SW 1271 (cell line): ENCODE measurements around the gene KIAA0825.

ENCODE experiments used
- DNase-seq, 2 experiments: peaks; one replicate each; lab custom pipeline; 2025; lab: John Stamatoyannopoulos, UW

The KIAA0825 gene

GRCh38 chr5:94309141-94309540 is 309.3 kb downstream of the KIAA0825 start:
- no peak for DNase-seq

DNA sequence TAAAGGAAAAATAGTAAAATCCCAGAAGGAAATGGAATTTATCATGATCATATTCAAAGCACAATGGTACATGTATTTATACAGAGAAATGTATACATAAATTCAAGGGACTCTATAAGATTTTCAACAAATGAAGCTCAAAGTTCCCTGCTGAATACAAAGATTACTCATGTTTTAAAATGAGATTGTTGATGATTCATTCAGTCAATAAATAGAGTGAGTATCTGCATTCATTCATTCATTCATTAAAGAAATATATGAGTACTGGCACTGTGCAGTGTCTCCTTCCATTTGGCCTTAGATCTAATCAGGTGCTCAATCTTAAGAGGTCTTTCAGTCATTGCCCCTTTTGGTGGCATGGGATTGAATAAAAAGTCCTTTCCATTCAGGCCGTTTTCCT is 310.0 kb downstream of the KIAA0825 start:
- DNase-seq, result no peak

DNA sequence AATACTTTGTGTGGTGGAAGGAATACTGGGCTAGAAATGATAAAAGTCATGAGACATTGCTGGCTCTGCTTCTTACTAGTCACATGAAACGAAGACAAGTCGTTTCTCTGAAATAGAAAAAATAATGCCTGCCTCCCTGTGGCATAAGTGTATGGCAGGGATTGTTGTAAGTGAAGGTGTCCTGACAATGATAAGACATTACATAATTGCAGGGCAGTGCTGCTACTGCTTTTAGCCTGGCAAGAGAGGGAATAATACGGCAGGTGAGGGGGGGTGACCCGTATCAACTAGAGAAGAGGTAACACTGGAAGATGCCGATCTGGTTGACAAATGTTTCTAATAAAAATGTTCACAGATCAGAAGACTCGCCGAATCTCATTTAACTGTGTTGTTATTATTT is 314.3 kb downstream of the KIAA0825 start:
- no peak for DNase-seq

DNA sequence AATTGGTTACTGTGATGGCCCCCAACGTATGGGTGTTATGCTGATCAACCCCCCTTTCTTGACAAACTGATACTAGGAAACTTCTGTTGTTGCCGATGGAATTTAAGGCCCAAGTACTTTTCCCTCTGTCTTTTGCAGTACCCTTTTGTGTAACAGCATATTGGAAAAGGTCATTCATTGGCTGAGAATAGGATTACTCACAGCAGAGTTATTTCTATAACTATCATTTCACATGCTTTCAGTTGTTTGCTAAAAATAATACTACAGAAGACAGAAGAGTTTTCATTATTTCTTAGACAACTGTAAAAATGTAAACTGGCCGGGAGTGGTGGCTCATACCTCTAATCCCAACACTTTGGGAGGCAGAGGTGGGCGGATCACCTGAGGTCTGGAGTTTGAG is 329.5 kb downstream of the KIAA0825 start:
- DNase-seq, result no peak

- DNase-seq, result no peak
Measured at GRCh38 chr5:94285984-94286383, 332.4 kb downstream of the KIAA0825 start.

DNA sequence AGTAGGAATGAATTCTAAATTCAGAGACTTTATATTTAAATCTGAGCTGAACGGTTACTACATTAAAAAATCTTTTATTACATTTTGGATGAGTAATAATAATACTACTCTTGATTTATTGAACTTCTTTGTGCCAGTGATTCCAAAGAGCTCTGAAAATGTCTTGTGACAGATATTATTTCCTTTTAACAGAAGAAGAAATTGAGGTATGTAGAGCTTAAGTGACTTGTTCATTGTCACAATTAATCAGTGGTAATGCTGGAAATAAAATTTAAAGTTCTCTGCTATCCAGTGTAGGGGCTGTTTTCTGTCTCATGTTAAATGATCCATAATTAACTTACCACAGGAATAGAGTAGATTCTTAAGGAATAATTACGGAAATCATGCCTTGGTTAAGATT is 335.3 kb downstream of the KIAA0825 start:
- DNase-seq, result no peak

GRCh38 chr5:94281236-94281801 is 337.1 kb downstream of the KIAA0825 start:
- no peak for DNase-seq

GRCh38 chr5:94276751-94277150 is 341.7 kb downstream of the KIAA0825 start:
- DNase-seq, result no peak

GRCh38 chr5:94276048-94276447 is 342.4 kb downstream of the KIAA0825 start:
- no peak for DNase-seq

DNA sequence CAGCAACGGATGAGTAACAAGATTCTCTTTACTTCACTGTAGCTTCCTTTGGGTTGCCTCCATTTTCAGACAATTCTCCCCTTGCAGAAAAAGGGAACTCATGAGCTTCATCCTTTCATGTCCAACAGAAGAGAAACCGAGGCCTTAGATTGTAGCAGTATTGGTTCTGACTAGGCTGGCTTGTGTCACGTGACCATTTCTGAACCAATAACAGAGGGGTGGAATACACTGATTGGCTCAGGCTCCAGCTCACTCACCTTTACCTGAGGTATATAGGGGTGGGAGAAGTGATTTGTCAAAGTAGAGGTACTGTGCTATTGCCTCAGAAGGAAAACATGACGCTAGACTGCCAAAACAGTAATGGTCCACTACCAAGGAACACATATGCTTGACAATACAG is 343.7 kb downstream of the KIAA0825 start:
- no peak for DNase-seq

- DNase-seq, result no peak
Measured at GRCh38 chr5:94268226-94268625, 350.2 kb downstream of the KIAA0825 start.

- DNase-seq, result no peak
Measured at GRCh38 chr5:94267350-94267899, 351.0 kb downstream of the KIAA0825 start.

GRCh38 chr5:94266170-94266569 is 352.2 kb downstream of the KIAA0825 start:
- no peak for DNase-seq

DNA sequence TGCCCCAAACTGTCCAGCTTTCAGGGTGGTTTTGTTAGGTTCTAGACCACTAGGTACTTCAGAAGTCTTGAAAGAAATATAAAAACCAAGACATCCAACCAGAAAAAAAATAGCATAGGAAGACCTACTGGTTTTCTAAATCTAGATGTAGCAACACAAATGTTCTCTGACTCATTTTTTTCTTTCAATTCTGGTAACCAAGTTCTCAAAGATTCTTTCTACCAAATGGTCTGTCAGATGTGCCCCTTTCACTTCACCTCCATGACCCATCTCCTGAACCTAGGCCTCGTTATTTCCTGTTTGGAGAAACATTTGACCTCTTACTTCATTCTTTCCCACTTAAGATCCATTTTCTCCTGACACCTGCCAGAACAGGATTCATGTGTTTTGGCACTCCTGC is 355.3 kb downstream of the KIAA0825 start:
- no peak for DNase-seq

DNA sequence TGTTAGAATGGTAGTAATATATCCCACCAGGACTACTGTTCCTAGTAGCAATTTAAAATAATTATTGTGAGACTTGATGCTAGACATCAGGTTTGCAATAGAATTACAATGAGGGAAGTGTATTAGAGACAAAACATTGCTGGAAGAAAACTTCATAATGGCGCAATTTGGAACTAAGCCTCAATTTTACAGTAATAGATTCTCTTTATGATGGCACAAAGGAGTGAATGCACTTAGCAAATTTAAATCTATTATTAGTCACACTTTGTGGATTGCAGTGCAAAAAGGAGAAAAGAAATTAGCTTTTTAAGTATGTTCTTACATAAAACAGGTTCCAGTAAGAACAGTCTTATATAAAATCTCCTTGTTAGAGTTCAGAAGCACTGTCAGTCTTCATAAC is 358.3 kb downstream of the KIAA0825 start:
- no peak for DNase-seq

GRCh38 chr5:94254214-94254613 is 364.2 kb downstream of the KIAA0825 start:
- no peak for DNase-seq

- no peak for DNase-seq
Measured at GRCh38 chr5:94250985-94251384, 367.4 kb downstream of the KIAA0825 start.

DNA sequence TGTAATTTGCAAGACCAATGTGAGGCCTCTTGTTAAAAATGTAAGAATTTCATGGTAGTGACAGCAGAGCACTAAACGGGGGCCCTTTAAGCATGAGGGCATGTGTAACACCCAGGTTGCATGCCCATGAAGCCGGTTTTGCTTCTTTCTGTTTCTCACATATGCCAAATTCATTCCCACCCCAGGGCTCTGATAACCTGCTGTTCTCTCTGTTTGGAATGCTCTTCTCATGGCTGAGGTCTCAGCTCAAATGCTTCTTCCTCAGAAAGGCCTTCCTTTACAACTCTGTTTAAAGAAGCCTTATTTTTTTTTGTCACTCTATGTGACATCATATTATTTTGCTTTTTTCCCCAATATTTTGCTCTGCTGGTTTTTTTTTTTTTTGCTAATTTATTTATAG is 369.0 kb downstream of the KIAA0825 start:
- DNase-seq, result no peak

DNA sequence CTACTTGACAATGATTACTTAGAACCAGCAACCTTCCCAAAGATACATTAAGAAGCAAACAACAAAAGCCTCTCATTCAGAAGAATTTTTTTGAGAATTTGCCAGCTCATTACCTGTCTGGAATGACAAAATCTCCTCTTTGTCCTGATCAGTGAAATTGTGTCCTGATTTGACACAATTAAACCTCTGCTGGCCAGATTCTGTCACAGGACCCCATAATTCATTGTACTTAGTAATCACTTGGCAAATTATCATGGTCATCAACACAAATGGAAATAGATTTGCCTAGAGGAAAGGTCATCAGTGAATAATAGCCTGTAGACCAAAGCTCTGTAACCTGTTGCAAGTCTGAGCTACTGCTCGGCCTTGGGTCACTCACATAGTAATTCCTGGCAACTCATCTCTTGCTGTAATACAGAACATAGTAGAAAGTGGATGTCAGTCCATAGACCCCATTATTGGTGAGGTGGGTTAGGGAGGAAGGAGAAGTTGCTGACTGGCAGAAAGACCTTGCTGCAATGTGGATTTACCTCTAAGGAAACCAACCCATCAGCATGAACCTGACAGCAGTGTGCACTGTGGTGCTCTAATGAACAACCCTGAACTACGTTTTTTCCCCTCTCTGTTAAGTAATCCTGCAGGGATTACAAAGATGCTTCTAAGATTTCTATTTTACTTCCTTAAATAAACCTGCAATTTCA is 370.1 kb downstream of the KIAA0825 start:
- DNase-seq, result no peak

DNA sequence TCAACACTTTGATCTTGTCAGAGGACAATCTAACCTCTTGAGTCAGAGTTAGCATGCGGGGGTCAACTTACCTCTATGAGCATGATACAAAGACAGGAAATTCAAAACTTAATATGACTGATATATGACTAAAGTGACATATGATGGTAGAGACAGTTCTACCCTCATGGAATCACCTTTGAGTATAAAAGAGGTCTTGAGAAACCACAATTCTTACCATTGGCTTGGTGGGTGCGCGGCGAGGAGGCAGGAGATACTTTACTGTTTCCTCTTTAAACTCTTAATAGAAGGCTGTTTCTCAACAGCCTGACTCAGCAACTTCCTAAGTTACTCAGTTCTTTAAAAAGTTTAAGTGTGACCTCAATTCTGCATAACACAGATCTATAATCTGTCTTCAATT is 372.8 kb downstream of the KIAA0825 start:
- no peak for DNase-seq

DNA sequence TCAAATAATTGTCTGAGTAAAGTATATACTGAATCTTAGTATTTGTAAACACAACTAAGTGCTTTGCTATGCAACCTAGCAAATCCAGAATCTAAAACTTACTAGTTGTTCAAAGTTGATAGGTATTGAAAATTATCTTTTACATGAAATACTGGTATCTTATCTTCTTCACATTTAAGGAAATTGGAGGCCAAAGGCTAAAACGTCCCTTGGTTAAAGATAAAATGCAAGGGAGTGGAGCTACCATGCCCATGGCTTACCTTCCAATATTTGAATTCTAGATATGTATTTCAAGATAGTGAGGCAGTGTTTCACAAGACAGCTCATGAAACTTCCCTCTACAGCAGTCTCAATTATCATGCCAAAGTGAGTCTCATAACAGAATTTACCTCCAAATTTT is 373.5 kb downstream of the KIAA0825 start:
- DNase-seq, result no peak

DNA sequence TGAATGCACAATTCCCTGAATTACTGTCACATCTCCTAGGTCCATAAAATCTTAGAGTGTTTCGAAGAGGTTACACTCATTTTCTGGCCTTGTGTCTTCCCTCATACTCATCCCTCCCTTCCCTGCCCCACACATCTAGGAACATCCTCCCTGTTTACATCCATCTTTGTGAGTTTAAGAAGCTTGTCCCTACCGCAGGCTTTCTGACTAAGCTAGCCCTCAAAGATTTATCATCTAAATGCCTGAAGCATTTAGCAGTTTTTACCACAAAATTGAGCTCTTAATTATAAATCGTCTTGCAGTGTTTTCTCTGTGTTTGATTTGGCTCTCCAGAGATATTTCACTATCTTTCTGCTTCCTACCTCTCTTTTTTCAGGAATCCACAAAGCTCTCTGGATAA is 374.8 kb downstream of the KIAA0825 start:
- DNase-seq, result no peak

DNA sequence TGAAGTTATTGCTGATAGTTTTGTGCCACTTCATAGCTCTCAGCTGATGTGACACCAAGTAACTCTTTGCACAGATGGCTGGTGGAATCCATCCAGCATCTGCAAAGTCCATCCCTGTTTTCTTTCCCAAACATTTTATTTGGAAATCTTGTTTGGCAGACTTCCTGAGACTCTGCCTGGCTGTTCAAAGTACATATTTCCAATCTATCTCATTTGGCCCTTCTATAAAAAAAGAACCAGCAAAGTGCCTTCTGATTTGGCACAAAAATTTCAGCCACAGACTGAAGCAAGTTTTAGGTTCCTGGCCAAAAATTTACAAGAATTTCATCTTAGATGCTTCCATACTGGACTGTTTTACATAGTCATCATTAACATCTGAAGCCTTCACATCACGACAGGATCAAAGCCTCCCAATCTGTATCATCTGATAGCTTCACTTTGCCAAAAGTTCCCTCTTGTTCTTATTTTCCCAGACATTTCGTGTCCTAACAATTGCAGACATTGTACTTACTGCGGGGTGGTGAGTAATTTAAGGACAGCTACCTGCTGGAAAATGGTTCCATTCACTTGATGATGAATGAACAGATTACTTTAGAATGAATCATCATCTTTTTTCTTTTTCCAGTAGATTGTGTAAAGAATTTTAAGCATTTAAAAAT is 377.3 kb downstream of the KIAA0825 start:
- DNase-seq, result peak in 1 of 2 experiments; percentile 15
